Esophagus (tissue), 2 donors: ENCODE measurements around the gene FLT3. TPM values are rescaled to one million over a fixed set of nuclear protein-coding genes. Genes with fewer than 3 reads are reported as not detected.

Source experiments
- H3K27ac ChIP-seq, 2 donors: one replicate each; pipeline ENCODE4 v1.5.1; 2013; ENCODE audit warnings: low read depth in 2 of 2, mild to moderate bottlenecking in 2 of 2, inconsistent platforms in 1 of 2, low read length in 1 of 2, moderate library complexity in 1 of 2
- H3K27me3 ChIP-seq, 2 donors: one replicate each; pipeline ENCODE4 v1.6.1; 2013; ENCODE audit warnings: low read length in 2 of 2, control low read depth in 1 of 2, mild to moderate bottlenecking in 1 of 2; ENCODE audit not compliant: insufficient read depth in 2 of 2, control insufficient read depth in 1 of 2
- H3K36me3 ChIP-seq, 2 donors: one replicate each; pipeline ENCODE4 v1.6.1; 2013; ENCODE audit warnings: low read length in 1 of 2; ENCODE audit not compliant: control insufficient read depth in 2 of 2, insufficient read depth in 2 of 2
- H3K4me1 ChIP-seq, 2 donors: one replicate each; pipeline ENCODE4 v1.6.1; 2013; ENCODE audit warnings: low read length in 1 of 2; ENCODE audit not compliant: control insufficient read depth in 2 of 2, insufficient read depth in 2 of 2
- H3K4me3 ChIP-seq, 2 donors: one replicate each; pipeline ENCODE4 v1.5.1; 2013; ENCODE audit warnings: low read length in 2 of 2, mild to moderate bottlenecking in 2 of 2, low read depth in 1 of 2, moderate library complexity in 1 of 2
- H3K9me3 ChIP-seq, 2 donors: one replicate each; pipeline ENCODE4 v1.6.1; 2013; ENCODE audit warnings: mild to moderate bottlenecking in 2 of 2, low read depth in 1 of 2, low read length in 1 of 2, moderate library complexity in 1 of 2; ENCODE audit not compliant: control insufficient read depth in 2 of 2, insufficient read depth in 1 of 2
- WGBS, 2 donors: extraction: QIAGEN DNeasy Blood & Tissue Kit; methylation state at CpG; one replicate each; pipeline ENCODE4 v1.1.7; 2013; 5-methylcytosine and 5-hydroxymethylcytosine counted together
- polyA plus RNA-seq, 2 donors: library from polyadenylated mRNA; stranded (reverse); fragments of 200-250 nt; gene quantifications; one replicate each; pipeline ENCODE4 v1.2.3, GENCODE V29; 2013
- donor health status: healthy with polysubstance abuse.
- donor health status: Bipolar disorder and iron deficiency.

Gene FLT3
- polyA plus RNA-seq, 2 donors, result 0.08 to 0.19 TPM

GRCh38 chr13:27978301-27978968 lies 121.9 kb downstream of the FLT3 start:
- H3K4me1 ChIP-seq, result peaks cover 3 to 4% of the 10 kb centered on the region in 2 donors
- H3K4me3 ChIP-seq, result no peak overlapping the region
- H3K27me3 ChIP-seq, result peaks cover 28 to 38% of the 10 kb centered on the region in 2 donors
- H3K27ac ChIP-seq, result no peak overlapping the region
- H3K36me3 ChIP-seq, result no peaks in the 10 kb centered on the region
- 5% methylated on average over 35 to 65 of the region's 65 CpGs for WGBS, 2 donors
- H3K9me3 ChIP-seq, result no peaks in the 10 kb centered on the region

GRCh38 chr13:27977476-27978300 lies 122.7 kb downstream of the FLT3 start:
- Histone ChIP-seq H3K4me1 (peaks cover 3 to 4% of the 10 kb centered on the region in 2 donors), H3K4me3 (no peak overlapping the region), H3K36me3 (no peaks in the 10 kb centered on the region), H3K27ac (no peak overlapping the region), H3K9me3 (no peaks in the 10 kb centered on the region), H3K27me3 (peaks cover 28 to 38% of the 10 kb centered on the region in 2 donors)
- WGBS, 2 donors, result 2 to 4% methylated on average over 64 to 80 of the region's 80 CpGs

- Histone ChIP-seq H3K4me1 (peaks cover 3 to 4% of the 10 kb centered on the region in 2 donors), H3K9me3 (no peaks in the 10 kb centered on the region), H3K27ac (no peak overlapping the region), H3K4me3 (no peak overlapping the region), H3K27me3 (peaks cover 26 to 34% of the 10 kb centered on the region in 2 donors), H3K36me3 (no peaks in the 10 kb centered on the region)
- WGBS, 2 donors, result 22 to 23% methylated on average over 12 of the region's 12 CpGs
Observed at GRCh38 chr13:27976362-27977091, 123.8 kb downstream of the FLT3 start.

- peaks cover 3 to 4% of the 10 kb centered on the region in 2 donors for H3K4me1 ChIP-seq
- no peaks in the 10 kb centered on the region for H3K9me3 ChIP-seq
- H3K36me3 ChIP-seq, result no peaks in the 10 kb centered on the region
- H3K27ac ChIP-seq, result no peak overlapping the region
- 4 to 10% methylated on average over 45 to 51 of the region's 51 CpGs for WGBS, 2 donors
- H3K27me3 ChIP-seq, result peaks cover 28 to 30% of the 10 kb centered on the region in 2 donors
- H3K4me3 ChIP-seq, result no peak overlapping the region
Observed at GRCh38 chr13:27975564-27976361, 124.6 kb downstream of the FLT3 start.

GRCh38 chr13:27973961-27974662 lies 126.3 kb downstream of the FLT3 start:
- Histone ChIP-seq H3K27me3 (peaks cover 30% of the 10 kb centered on the region in 2 donors), H3K36me3 (no peaks in the 10 kb centered on the region), H3K4me1 (peaks cover 3 to 4% of the 10 kb centered on the region in 2 donors), H3K9me3 (no peaks in the 10 kb centered on the region), H3K4me3 (no peak overlapping the region), H3K27ac (no peak overlapping the region)
- 14 to 17% methylated on average over 7 of the region's 7 CpGs for WGBS, 2 donors

- no peaks in the 10 kb centered on the region for H3K9me3 ChIP-seq
- H3K4me1 ChIP-seq, result peaks cover 7 to 8% of the 10 kb centered on the region in 2 donors
- WGBS, 2 donors, result 40 to 41% methylated on average over 5 of the region's 5 CpGs
- no peaks in the 10 kb centered on the region for H3K36me3 ChIP-seq
- peaks cover 24 to 30% of the 10 kb centered on the region in 2 donors for H3K27me3 ChIP-seq
- no peak overlapping the region for H3K4me3 ChIP-seq
- H3K27ac ChIP-seq, result no peak overlapping the region
Observed at GRCh38 chr13:27973291-27973690, 127.1 kb downstream of the FLT3 start.

GRCh38 chr13:27972478-27972820 lies 127.9 kb downstream of the FLT3 start:
- WGBS, 2 donors, result 74 to 78% methylated on average over 2 of the region's 2 CpGs
- peaks cover 19 to 35% of the 10 kb centered on the region in 2 donors for H3K27me3 ChIP-seq

GRCh38 chr13:27971776-27972477 lies 128.4 kb downstream of the FLT3 start:
- peaks cover 17 to 38% of the 10 kb centered on the region in 2 donors for H3K27me3 ChIP-seq
- 59 to 64% methylated on average over 7 of the region's 7 CpGs for WGBS, 2 donors
- H3K9me3 ChIP-seq, result no peaks in the 10 kb centered on the region
- H3K4me3 ChIP-seq, result no peak overlapping the region
- no peaks in the 10 kb centered on the region for H3K36me3 ChIP-seq
- H3K4me1 ChIP-seq, result peaks cover 7 to 8% of the 10 kb centered on the region in 2 donors
- no peak overlapping the region for H3K27ac ChIP-seq

More at GRCh38 chr13:27972478-27972820, 127.9 kb downstream of the FLT3 start:
- Histone ChIP-seq H3K4me1 (peaks cover 7 to 8% of the 10 kb centered on the region in 2 donors), H3K9me3 (no peaks in the 10 kb centered on the region), H3K4me3 (no peak overlapping the region), H3K27ac (no peak overlapping the region), H3K36me3 (no peaks in the 10 kb centered on the region)
